Activated naive CD8-positive, alpha-beta T cell treated with anti-CD3 and anti-CD28 coated beads for 36 hours (primary cell): Measurements from ENCODE around the gene CTNNBL1. TPM values are rescaled to one million over a fixed set of nuclear protein-coding genes. Genes with fewer than 3 reads are reported as not detected.

Source experiments
- DNase-seq: peaks from one replicate; pipeline ENCODE4 v3.0.0; 2021
- H3K27ac Mint-ChIP-seq: one replicate; pipeline ENCODE4 v1.8.0; 2022; ENCODE audit warnings: mild to moderate bottlenecking, moderate library complexity, mixed read lengths
- H3K27me3 Mint-ChIP-seq: one replicate; pipeline ENCODE4 v1.8.0; 2022; ENCODE audit warnings: mild to moderate bottlenecking, mixed read lengths
- H3K36me3 Mint-ChIP-seq: one replicate; pipeline ENCODE4 v1.8.0; 2021; ENCODE audit warnings: mild to moderate bottlenecking, mixed read lengths
- H3K4me1 Mint-ChIP-seq: one replicate; pipeline ENCODE4 v1.8.0; 2021; ENCODE audit warnings: mixed read lengths
- H3K4me3 Mint-ChIP-seq: one replicate; pipeline ENCODE4 v1.8.0; 2022; ENCODE audit warnings: mild to moderate bottlenecking, moderate library complexity, mixed read lengths
- H3K9me3 Mint-ChIP-seq: one replicate; pipeline ENCODE4 v1.8.0; 2022; ENCODE audit warnings: mixed read lengths
- total RNA-seq, 2 experiments: library from RNA; stranded (reverse); gene quantifications; one replicate each; pipeline ENCODE4 v1.2.3, GENCODE V29; 2021

CTNNBL1 gene
- total RNA-seq, 2 experiments from 2014 or later = 85.6 to 98.4 TPM

GRCh38 chr20:37821696-37822095 lies 127.9 kb downstream of the CTNNBL1 start:
- Mint-ChIP-seq H3K4me3 (no peak overlapping the region), H3K9me3 (no peaks in the 10 kb centered on the region), H3K4me1 (peaks cover 9% of the 10 kb centered on the region), H3K27ac (no peak overlapping the region), H3K36me3 (peaks cover 6% of the 10 kb centered on the region), H3K27me3 (no peaks in the 10 kb centered on the region)
- no peak for DNase-seq

GRCh38 chr20:37822141-37822601 lies 128.3 kb downstream of the CTNNBL1 start:
- no peak overlapping the region for H3K4me3 Mint-ChIP-seq
- peaks cover 6% of the 10 kb centered on the region for H3K36me3 Mint-ChIP-seq
- DNase-seq = no peak
- peaks cover 9% of the 10 kb centered on the region for H3K4me1 Mint-ChIP-seq
- H3K27me3 Mint-ChIP-seq = no peaks in the 10 kb centered on the region
- H3K9me3 Mint-ChIP-seq = no peaks in the 10 kb centered on the region
- H3K27ac Mint-ChIP-seq = no peak overlapping the region

GRCh38 chr20:37823296-37823980 lies 129.6 kb downstream of the CTNNBL1 start:
- no peaks in the 10 kb centered on the region for H3K27me3 Mint-ChIP-seq
- H3K4me1 Mint-ChIP-seq = peaks cover 9% of the 10 kb centered on the region
- peaks cover 6% of the 10 kb centered on the region for H3K36me3 Mint-ChIP-seq
- H3K27ac Mint-ChIP-seq = no peak overlapping the region
- H3K4me3 Mint-ChIP-seq = no peak overlapping the region
- no peaks in the 10 kb centered on the region for H3K9me3 Mint-ChIP-seq
- DNase-seq = no peak

- no peak for DNase-seq
Measured at GRCh38 chr20:37827605-37828004, 133.8 kb downstream of the CTNNBL1 start.

GRCh38 chr20:37828684-37829083 lies 134.9 kb downstream of the CTNNBL1 start:
- DNase-seq = no peak
- Mint-ChIP-seq H3K27ac (no peak overlapping the region), H3K27me3 (no peaks in the 10 kb centered on the region), H3K4me1 (peaks cover 1% of the 10 kb centered on the region), H3K36me3 (peaks cover 10% of the 10 kb centered on the region), H3K9me3 (no peaks in the 10 kb centered on the region), H3K4me3 (no peak overlapping the region)

More at GRCh38 chr20:37827605-37828004, 133.8 kb downstream of the CTNNBL1 start:
- Mint-ChIP-seq H3K36me3 (peaks cover 13% of the 10 kb centered on the region), H3K4me1 (peaks cover 11% of the 10 kb centered on the region), H3K4me3 (no peak overlapping the region), H3K27ac (no peak overlapping the region), H3K27me3 (no peaks in the 10 kb centered on the region), H3K9me3 (no peaks in the 10 kb centered on the region)

- Mint-ChIP-seq H3K4me3 (no peak overlapping the region), H3K9me3 (no peaks in the 10 kb centered on the region), H3K4me1 (peaks cover 1% of the 10 kb centered on the region), H3K27me3 (no peaks in the 10 kb centered on the region), H3K36me3 (peaks cover 10% of the 10 kb centered on the region), H3K27ac (no peak overlapping the region)
- DNase-seq = no peak
Measured at GRCh38 chr20:37829128-37829527, 135.3 kb downstream of the CTNNBL1 start.

GRCh38 chr20:37833221-37833896 lies 139.5 kb downstream of the CTNNBL1 start:
- no peak for DNase-seq
- Mint-ChIP-seq H3K4me3 (no peak overlapping the region), H3K4me1 (peaks cover 3% of the 10 kb centered on the region), H3K36me3 (peaks cover 10% of the 10 kb centered on the region), H3K27ac (no peak overlapping the region), H3K9me3 (no peaks in the 10 kb centered on the region), H3K27me3 (no peaks in the 10 kb centered on the region)

- Mint-ChIP-seq H3K4me3 (no peak overlapping the region), H3K9me3 (no peaks in the 10 kb centered on the region), H3K36me3 (peaks cover 7% of the 10 kb centered on the region), H3K27ac (no peak overlapping the region), H3K4me1 (peaks cover 1% of the 10 kb centered on the region), H3K27me3 (no peaks in the 10 kb centered on the region)
- DNase-seq = no peak
Measured at GRCh38 chr20:37836926-37837325, 143.1 kb downstream of the CTNNBL1 start.

- no peaks in the 10 kb centered on the region for H3K9me3 Mint-ChIP-seq
- H3K36me3 Mint-ChIP-seq = peaks cover 10% of the 10 kb centered on the region
- no peaks in the 10 kb centered on the region for H3K27me3 Mint-ChIP-seq
- no peak overlapping the region for H3K4me3 Mint-ChIP-seq
- no peak overlapping the region for H3K27ac Mint-ChIP-seq
- no peak for DNase-seq
- H3K4me1 Mint-ChIP-seq = peaks cover 1% of the 10 kb centered on the region
Measured at GRCh38 chr20:37837924-37838323, 144.1 kb downstream of the CTNNBL1 start.

GRCh38 chr20:37838769-37839431 lies 145.1 kb downstream of the CTNNBL1 start:
- no peaks in the 10 kb centered on the region for H3K27me3 Mint-ChIP-seq
- no peak for DNase-seq
- H3K4me3 Mint-ChIP-seq = no peak overlapping the region
- peaks cover 9% of the 10 kb centered on the region for H3K36me3 Mint-ChIP-seq
- no peak overlapping the region for H3K27ac Mint-ChIP-seq
- H3K9me3 Mint-ChIP-seq = no peaks in the 10 kb centered on the region
- H3K4me1 Mint-ChIP-seq = peaks cover 1% of the 10 kb centered on the region

- Mint-ChIP-seq H3K36me3 (peaks cover 9% of the 10 kb centered on the region), H3K27me3 (no peaks in the 10 kb centered on the region), H3K4me1 (peaks cover 1% of the 10 kb centered on the region), H3K9me3 (no peaks in the 10 kb centered on the region), H3K4me3 (no peak overlapping the region), H3K27ac (no peak overlapping the region)
- no peak for DNase-seq
Measured at GRCh38 chr20:37839432-37839827, 145.6 kb downstream of the CTNNBL1 start.

- no peak for DNase-seq
- H3K9me3 Mint-ChIP-seq = no peaks in the 10 kb centered on the region
- H3K4me1 Mint-ChIP-seq = peaks cover 1% of the 10 kb centered on the region
- H3K4me3 Mint-ChIP-seq = no peak overlapping the region
- peaks cover 9% of the 10 kb centered on the region for H3K36me3 Mint-ChIP-seq
- H3K27me3 Mint-ChIP-seq = no peaks in the 10 kb centered on the region
- no peak overlapping the region for H3K27ac Mint-ChIP-seq
Measured at GRCh38 chr20:37839955-37840354, 146.1 kb downstream of the CTNNBL1 start.

- Mint-ChIP-seq H3K27ac (no peak overlapping the region), H3K27me3 (no peaks in the 10 kb centered on the region), H3K9me3 (no peaks in the 10 kb centered on the region), H3K36me3 (peaks cover 9% of the 10 kb centered on the region), H3K4me1 (peaks cover under 1% of the 10 kb centered on the region), H3K4me3 (no peak overlapping the region)
- no peak for DNase-seq
Measured at GRCh38 chr20:37841389-37841788, 147.6 kb downstream of the CTNNBL1 start.

GRCh38 chr20:37841971-37842370 lies 148.1 kb downstream of the CTNNBL1 start:
- Mint-ChIP-seq H3K4me1 (no peaks in the 10 kb centered on the region), H3K27ac (no peak overlapping the region), H3K36me3 (peaks cover 9% of the 10 kb centered on the region), H3K4me3 (no peak overlapping the region), H3K9me3 (no peaks in the 10 kb centered on the region), H3K27me3 (no peaks in the 10 kb centered on the region)
- DNase-seq = no peak

- no peaks in the 10 kb centered on the region for H3K4me1 Mint-ChIP-seq
- no peak overlapping the region for H3K27ac Mint-ChIP-seq
- H3K36me3 Mint-ChIP-seq = peaks cover 10% of the 10 kb centered on the region
- H3K4me3 Mint-ChIP-seq = no peak overlapping the region
- DNase-seq = no peak
- no peaks in the 10 kb centered on the region for H3K27me3 Mint-ChIP-seq
- no peaks in the 10 kb centered on the region for H3K9me3 Mint-ChIP-seq
Measured at GRCh38 chr20:37845241-37845681, 151.4 kb downstream of the CTNNBL1 start.
